SHP77 treated with DMSO at 0.1 percent for 48 hours (cell line): Measurements from ENCODE around the gene DENND1A.
A peak's percentile ranks its signal among the peaks of the same experiment; 100 is the strongest.

Source experiments
- DNase-seq: peaks from one replicate; lab custom pipeline; 2025; lab: John Stamatoyannopoulos, UW

DENND1A gene

DNA sequence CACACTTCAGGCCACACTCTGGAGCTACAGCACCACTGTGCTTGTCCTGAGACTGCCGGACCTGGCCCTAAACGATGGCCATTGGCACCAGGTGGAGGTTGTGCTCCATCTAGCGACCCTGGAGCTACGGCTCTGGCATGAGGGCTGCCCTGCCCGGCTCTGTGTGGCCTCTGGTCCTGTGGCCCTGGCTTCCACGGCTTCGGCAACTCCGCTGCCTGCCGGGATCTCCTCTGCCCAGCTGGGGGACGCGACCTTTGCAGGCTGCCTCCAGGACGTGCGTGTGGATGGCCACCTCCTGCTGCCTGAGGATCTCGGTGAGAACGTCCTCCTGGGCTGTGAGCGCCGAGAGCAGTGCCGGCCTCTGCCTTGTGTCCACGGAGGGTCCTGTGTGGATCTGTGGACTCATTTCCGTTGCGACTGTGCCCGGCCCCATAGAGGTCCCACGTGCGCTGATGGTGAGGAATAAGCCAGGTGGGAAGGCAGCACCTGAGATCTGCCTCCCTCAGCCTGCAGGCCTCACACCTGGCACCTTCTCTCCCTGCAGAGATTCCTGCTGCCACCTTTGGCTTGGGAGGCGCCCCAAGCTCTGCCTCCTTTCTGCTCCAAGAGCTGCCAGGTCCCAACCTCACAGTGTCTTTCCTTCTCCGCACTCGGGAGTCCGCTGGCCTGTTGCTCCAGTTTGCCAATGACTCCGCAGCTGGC lies 559.2 kb downstream of the DENND1A start:
- DNase-seq, result no peak

DNA sequence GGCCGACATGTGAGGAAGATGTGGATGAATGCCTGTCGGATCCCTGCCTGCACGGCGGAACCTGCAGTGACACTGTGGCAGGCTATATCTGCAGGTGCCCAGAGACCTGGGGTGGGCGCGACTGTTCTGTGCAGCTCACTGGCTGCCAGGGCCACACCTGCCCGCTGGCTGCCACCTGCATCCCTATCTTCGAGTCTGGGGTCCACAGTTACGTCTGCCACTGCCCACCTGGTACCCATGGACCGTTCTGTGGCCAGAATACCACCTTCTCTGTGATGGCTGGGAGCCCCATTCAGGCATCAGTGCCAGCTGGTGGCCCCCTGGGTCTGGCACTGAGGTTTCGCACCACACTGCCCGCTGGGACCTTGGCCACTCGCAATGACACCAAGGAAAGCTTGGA lies 559.8 kb downstream of the DENND1A start:
- no peak for DNase-seq

DNA sequence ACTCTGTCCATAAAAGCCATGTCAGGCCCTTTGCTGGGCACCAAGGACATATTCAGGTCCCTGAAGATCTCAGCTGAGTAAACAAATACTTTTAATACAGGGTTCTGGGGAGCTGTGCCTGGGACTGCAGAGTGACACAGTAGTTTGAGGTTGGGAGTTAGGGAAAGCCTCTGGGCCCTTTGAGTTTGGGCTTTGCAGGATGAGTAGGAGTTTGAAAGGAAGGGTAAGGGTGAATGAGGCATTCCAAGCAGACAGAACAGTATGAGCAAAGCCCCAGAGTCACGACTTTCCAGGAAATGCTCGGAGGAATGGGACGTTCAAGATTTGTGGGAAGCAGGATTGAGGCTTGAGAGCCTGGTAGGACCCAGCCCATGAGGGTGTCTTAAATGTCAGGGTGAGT lies 560.6 kb downstream of the DENND1A start:
- no peak for DNase-seq

DNA sequence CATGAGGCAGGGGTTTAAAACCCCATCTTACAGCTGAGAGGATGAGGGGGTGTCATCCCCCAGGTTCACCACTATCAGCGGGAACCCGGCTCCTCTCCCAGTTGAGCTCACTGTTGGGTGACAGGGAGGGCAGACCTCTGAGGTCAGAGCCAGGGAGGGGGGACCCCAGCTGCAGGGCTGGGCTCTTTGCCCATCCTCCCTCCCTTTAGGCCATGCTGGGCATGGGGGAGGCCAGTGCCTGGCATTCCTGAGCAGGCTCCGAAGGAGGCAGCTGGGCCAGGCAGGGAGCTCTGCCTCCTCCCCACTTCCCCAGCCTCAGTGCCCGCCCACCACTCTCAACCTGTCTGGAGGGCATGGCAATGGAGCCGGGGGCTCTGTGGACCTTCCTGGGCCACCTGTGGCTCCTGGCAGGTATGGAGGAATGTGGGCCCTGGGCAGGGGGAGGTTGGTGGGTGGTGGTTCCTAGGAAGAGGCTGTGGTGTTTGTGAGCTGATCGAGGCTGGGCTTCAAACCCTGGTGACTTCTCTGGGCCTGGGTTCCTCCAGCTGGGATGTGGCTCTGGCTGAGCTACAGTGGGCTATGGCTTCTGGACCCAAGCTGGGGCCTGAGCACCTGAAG lies 561.3 kb downstream of the DENND1A start:
- DNase-seq, result no peak

DNA sequence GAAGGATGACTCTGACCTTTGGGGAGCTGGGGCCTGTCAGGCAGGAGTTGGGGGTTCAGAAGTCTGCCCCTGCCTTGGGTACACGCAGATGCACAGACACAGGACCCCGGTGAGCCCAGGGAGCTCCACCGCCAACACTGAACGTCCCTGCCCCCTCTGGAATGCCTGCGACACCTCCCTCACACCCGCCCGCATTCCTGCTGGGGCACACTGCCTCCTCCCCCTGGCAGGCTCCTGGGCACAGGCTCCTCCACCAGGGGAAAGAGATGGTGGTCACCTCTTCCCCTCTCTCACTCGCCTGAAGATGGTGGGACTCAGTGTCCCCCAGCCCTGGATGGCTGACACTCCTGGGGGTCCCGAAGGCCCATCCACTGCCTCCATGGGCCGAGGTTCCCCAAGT lies 561.9 kb downstream of the DENND1A start:
- no peak for DNase-seq

DNA sequence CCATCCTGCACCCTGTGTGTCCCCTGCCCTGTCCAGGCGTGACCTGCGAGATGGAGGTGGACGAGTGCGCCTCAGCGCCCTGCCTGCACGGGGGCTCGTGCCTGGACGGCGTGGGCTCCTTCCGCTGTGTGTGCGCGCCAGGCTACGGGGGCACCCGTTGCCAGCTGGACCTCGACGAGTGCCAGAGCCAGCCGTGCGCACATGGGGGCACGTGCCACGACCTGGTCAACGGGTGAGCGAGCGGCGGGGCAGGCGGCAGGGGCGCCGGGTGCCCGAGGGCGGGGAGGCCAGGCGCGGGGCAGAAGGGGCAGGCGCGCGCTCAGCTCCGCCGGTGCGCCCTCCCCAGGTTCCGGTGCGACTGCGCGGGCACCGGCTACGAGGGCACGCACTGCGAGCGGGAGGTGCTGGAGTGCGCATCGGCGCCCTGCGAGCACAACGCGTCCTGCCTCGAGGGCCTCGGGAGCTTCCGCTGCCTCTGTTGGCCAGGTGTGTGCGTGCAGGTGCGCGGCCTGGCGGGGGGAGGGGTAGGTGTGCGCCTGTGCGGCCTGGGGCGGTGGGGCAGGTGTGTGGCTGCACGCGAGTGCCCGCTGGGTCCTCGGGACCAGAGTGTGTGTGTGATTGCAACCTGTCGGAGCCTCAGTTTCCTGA lies 563.9 kb downstream of the DENND1A start:
- no peak for DNase-seq

DNA sequence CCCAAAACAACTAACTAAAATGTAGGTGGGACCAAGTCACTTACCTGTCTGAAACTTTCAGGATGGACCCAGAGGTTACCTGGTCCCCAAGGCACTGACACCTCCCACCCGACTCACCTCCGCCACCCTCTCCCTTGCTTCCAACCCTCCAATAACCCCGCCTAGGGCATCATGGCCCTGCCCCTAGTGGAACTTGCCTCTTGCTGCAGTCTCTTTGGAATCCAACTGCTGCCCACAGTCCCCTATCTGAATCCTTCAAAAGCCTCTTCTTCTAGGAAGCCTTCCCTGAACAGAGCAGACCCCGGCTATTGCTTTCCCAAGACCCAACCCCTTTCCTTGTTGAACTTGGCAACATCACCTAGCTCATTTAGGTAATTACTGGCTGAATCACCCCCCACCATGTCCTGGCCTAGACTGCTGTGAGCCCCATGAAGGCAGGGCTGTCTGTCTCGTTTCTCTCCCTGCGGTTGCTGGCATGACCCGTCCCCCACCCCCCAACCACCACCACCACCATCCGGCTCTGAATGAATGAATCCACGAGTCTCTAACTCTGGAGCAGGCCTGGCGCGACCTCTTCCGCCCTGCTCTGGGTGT lies 564.5 kb downstream of the DENND1A start:
- DNase-seq, result no peak

DNA sequence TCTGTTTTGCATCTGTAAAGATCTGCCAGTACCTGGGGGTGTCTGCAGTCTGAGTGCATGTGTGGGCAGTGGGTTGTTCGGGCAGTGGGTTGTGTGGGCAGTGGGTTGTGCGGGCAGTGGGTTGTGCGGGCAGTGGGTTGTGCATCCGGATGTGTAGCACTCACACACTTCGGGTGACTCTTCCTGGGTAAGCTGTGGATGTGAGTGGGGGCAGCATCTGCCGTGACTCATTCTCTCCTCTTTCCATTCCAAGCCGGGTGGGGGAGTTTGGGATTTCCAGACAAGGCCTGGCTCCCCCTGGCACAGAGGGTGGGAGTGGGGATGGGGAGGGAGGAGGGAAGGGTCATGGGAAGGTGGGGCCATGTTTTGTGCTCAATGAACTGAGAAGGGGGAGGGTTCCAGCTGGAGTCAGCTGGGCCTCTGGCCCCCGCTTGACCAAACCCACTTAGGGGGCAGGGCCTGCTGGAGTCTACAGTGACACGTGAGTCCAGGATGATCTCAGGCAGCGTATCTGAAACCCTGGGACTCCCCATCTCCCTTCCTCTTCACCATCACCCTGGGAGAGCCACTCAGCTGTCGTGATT lies 565.6 kb downstream of the DENND1A start:
- no peak for DNase-seq

DNA sequence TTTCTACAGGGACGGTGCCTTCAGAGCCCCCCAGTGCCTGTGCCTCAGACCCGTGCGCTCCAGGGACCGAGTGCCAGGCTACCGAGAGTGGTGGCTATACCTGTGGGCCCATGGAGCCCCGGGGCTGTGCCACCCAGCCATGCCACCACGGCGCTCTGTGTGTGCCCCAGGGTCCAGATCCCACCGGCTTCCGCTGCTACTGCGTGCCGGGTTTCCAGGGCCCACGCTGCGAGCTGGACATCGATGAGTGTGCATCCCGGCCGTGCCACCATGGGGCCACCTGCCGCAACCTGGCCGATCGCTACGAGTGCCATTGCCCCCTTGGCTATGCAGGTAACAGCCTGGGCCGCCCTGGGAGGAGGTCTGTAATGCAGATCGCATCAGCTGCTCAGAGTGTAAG lies 567.1 kb downstream of the DENND1A start:
- no peak for DNase-seq

DNA sequence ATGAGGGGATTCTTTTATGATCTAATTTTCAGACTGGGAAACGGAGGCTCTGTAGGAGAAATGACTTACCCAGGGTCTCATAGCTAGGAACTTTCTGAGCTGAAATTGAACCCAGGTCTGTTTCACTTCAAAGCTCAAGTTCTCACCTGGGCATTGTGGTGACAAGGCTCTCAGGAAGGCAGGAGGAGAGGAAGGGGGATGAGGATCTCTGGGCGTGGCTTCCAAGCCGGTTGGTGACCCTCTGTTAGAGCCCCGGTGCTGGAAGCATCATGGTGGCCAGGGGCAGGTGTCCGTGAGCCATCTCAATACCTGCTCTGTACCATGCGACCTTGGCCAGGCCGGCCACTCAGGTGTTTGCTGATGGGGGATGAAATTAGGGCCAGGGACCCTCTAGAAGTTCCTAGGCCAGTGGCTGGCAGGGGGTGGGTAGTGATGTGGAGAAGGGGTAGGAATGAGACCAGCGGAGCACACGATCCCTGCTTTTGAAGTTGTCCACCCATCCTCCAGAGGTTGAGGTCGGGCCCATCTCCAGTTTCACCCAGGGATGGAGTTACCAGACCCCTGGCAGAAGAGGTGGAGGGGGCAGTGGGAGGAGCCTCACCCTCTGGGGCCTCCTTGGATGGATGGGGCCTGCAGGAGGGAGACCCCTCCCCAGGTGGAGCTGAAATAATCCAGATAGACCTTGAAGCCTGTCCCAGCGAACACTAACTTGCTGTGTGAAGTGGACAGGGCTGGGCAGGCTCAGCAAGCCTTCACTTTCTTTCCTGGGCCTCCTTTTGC lies 568.0 kb downstream of the DENND1A start:
- no peak for DNase-seq

DNA sequence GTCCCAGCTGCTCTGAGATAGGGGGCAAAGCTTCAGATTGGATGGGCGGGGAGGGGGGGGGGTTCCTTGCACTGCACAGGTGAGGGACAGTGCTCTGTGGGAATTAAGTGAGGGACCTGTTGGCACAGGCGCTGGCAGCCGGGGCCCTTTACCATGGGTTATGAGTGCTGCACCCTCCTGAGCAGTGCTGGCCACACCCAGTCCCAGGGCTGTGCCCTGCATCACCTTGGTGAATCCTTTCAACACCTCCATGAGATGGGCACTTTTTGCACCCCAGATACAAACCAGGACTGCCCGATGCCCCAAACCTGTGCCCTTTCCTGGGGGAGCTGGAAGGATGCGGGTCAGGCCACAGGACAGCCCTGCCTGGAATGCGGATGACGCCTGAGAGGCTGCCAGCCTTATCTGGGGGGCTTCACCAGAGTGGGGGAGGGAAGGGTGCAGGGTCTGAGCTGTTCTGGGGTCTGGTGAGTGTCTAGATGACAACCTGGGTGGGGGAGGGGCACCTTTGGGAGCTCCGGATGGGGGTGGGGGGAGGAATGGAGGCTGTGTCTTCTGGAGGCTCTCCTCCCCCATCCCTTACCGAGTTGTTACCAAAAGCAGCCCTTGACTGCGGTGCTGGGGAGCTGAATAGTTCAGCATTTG lies 568.7 kb downstream of the DENND1A start:
- no peak for DNase-seq

DNA sequence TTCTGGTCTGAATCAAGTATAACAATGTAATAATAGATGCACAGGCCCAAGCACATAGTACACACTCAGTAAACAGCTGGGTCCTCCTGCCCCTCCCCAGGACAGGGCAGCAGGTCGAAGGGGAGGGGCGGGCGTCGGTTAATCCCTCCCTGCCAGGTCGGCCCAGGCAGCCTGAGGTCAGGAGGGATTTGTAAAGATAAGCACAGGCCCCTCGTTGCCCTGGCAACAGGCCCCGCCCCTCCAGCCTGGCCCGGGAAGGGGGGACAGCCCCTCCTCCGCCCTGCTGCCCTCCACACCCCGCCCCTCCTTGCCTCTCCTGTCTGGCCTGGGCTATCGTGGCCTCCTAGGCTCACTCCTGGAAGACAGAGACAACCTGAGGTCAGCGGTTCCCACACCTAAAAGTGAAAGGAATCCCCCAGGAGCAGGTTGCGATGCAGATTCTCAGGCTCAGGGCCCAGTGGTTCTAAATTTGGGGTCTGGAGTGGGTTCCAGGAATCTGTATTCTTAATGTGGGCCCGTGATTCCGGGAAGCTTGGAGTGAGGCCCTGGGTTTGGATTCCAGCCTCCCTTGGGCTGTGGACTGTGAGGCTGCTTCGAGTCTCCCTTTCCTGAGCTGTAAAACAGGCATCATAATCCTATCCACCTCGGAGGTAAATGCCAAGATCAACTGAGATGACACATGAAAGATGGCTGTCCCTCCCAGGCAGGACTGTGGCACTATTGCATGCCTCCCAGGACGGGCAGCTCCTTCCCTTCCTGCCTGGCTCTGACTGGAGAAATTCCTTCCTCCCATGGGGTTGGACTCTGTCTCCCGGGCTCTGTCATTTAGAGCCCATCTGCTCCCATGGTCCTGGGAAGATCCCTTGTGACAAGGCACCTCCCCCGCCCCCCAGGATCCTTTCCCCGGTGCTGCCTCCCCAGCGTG lies 569.5 kb downstream of the DENND1A start:
- DNase-seq, result peak; percentile 26

DNA sequence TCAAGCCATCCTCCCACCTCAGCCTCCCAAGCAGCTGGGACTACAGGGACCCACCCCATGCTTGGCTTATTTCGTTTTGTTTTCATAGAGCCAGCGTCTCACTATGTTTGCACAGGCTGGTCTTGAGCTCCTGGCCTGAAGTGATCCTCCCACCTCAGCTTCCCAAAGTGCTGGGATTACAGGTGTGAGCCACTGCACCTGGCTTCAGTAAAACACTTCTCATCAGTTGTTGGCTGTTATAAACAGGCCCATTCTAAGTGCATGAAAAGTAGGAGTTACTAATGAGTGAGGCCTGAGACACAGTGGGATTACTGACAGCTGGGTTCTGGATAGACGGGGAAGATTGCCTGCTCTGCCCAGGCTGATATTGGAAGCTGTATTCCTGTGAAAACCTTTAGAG lies 570.4 kb downstream of the DENND1A start:
- DNase-seq, result no peak

DNA sequence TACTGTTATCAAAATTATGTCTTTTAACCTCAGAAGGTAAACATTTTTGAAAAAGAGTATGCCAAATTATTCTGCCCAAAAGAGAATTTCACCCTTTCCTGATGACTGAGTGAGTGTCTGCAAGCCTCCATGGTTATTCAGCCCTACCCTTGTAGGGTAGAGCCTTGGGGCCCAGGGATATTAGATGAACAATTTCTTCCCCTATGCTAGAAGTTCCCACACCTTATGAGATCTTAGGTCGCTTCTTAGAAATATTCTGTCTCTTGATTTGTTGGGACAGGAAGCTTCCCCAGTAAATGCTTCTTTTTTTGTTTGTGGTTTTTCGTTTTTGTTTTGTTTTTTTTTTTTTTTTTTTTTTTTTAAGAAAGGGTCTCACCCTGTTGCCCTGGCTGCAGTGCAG lies 570.8 kb downstream of the DENND1A start:
- DNase-seq, result no peak

DNA sequence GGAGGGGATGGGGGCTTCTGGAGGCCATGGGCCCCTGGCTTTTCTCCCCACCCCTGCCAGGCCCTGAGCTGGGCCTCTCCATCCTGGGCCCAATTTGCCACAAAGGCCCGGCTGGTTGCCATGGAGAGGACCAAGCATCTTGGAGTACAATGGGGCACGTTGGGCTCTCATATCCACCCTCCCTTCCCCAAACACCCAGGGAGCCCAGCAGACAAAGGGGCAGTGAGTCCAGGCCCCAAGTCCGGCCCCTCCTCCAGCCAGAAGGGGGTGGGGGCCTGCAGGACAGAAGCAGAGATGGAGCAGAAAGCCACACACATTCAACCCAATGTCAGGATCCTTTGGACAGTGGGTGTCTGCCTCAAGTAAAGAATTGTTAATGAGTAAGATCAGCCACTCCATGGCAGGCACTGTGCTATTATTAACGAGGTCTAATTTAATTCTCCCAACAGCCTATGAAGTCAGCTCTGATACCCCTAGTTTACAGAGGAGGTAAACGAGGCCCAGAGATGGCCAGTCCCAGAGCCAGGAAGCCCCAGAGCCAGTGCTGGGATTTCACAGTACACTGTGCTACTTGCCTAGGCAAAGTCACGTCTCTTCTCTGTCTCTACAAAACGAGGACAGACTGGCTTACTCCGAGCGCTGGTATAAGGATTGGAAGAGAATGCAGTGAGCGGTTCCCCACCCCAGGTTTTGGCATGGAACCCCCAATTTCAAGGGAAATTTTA lies 571.6 kb downstream of the DENND1A start:
- no peak for DNase-seq

DNA sequence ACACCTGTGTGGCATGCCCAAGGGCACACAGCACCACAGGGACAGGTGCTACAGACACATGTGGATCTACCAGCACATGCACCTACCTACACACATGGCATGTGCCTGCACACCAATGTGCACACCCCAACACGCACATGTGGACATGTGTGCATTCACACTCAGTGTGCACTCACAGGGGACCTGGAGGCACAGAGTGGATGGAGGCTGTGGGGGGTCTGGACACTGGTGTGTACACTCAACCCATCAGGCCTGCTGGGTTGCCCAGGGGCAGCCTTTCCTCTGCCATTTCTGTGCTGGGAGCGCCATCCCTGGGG lies 572.2 kb downstream of the DENND1A start:
- no peak for DNase-seq

DNA sequence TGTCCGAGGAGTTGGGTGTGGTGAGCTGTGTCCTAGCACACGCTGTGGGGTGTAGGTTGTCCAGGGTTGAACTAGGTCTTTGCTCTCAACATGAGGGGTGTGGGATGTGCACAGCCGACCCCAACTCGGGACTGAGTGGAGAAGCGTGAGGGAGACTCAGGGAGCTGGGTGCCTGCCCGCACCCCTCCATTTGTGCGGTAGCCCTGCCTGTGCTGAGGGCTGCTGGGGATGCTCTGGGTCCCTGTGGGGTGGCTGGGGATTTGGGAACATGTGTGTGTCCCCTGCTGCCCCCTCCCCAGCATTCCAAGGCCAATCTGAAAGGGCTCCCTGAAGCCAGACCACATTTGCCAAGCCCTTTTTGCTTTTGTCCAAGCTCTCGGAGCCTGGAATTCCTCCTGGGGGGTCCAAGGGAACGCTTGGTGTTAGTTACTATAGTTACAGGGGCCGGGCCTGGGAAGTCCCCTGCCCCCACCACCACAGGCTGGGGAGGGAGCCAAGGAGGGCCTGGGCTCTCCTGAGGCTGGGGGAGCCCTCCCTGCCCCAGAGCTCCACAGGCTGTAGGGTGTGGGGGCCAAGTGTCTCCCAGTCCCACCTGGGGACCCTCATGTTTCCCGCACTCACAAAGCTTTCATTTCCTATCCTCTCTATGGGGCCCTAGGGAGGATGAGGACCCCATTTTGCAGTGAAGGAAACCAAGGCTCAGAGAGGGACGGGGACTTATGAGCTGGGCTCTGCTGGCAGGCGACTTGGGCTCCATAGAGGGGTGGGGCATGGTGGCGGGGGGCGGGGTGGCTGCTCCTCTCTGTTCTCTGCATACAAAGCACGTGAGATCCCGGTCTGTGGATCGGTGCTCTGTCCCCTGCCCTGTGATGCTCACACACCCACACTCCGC lies 572.8 kb downstream of the DENND1A start:
- DNase-seq, result no peak

DNA sequence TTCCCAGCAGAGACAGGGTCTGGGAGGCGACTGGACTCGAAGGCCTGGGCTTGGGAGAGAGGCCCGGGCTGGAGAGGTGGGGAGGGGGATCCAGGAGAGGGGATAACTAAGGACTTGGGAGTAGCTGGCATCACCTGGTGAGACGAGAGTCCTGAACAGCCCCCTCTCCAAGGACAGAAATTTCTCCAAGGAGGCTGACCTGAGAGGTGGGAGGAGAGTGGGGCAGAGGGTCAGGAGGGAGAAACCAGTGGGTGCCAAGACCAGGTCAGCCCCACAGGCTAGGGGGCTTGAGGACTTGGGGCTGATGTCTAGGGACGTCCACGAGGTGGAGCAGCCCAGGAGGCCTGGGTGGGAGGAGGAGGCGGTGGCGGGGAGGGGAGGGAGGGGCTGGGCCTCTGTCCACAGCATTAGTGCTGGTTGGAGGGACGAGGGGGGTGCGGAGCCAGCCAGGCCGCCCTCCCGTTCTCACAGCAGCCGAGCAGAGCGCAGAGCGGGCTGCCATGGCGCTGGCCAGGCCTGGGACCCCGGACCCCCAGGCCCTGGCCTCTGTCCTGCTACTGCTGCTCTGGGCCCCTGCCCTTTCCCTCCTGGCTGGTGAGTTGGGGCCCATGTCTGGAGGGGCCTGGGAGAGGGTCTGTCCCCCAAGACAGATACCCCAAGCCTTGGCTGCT lies 574.0 kb downstream of the DENND1A start, which contains the start of gene CRB2:
Gene CRB2 (plus strand): TSS at position 437 of the 671 bp plus-strand sequence. CDS start 64 bp downstream, at position 501.
- no peak for DNase-seq
